Activated CD8-positive, alpha-beta memory T cell treated with anti-CD3 and anti-CD28 coated beads for 36 hours (primary cell): Measurements from ENCODE around the gene SMAD6. TPM values are rescaled to one million over a fixed set of nuclear protein-coding genes. Genes with fewer than 3 reads are reported as not detected.
"Not testable (repeated sequence)": the region's sequence is repeated elsewhere in the genome, so short reads cannot be mapped to it uniquely, and the experiment has no call there.

ENCODE experiments used
- CTCF ChIA-PET: fragments of 350-600 bp; sonication (Branson Sonifier 250); formaldehyde crosslinking; loops from one replicate; lab custom pipeline; 2021; ENCODE audit warnings: antibody characterized with exemption; lab: Charles Lee
- POLR2A ChIA-PET: fragments of 350-600 bp; sonication (Branson Sonifier 250); formaldehyde crosslinking; loops from one replicate; lab custom pipeline; 2021; ENCODE audit warnings: antibody characterized with exemption; lab: Charles Lee
- total RNA-seq, 2 experiments: library from RNA; stranded (reverse); gene quantifications; one replicate each; pipeline ENCODE4 v1.2.3, GENCODE V29; 2021

The SMAD6 gene
- total RNA-seq, 2 experiments from 2014 or later, result 0.04 TPM

DNA sequence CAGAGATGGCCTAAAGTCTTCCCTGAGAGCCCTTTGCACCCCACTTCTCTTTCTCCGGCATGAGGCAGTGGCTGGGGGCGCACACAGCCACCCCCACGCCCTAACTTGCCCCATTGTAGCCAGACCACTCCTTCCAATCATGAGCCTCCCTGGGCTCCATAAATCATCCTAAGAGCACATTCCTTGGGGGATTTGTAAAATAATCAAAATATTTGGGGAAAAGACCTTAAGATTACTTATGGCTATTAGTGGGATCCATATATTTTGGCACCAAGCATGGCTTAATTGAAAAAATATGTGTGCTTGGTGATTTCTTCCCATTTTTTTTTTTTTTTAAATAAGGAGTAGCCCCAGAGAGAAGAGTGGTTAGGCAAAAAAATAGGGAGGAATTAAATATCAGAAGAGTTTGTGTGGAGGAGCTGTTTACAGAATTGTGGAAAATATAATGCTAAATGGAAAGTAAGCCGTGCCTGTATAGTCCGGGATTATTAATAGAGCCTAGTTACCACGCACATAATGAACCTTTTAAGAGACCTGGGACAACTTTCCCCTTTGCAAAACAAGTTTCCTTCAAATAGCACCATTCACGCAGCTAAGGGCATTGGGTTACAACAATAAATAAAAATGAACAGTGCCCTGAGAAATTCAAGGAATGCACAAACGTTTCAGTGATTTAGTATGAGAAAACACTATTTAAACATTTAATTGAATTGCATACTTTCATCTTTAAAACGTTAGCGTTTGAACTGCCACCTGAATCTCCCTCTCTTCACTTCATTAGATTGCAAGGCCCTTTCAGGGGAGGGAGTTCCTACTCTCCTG, 46.1 kb downstream of the SMAD6 start:
- ChIA-PET CTCF (no interaction called here), POLR2A (no interaction called here)

DNA sequence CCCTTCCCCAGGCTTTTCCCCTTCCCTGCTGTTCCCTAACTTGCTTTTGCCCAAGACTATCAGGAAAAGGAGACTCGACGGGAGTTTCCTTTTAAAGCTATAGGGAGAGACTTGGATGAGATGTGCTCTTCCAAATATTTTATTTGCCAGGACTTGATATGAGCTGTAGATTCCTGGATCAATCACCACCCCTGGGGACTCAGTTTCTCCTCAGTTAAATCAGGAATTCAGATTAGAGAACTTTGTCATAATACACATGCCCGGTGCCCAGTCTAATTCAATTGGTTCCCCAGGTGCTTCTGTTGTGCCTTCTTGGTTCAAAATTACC, 46.6 kb downstream of the SMAD6 start:
- CTCF ChIA-PET, result no interaction called here
- POLR2A ChIA-PET, result no interaction called here

DNA sequence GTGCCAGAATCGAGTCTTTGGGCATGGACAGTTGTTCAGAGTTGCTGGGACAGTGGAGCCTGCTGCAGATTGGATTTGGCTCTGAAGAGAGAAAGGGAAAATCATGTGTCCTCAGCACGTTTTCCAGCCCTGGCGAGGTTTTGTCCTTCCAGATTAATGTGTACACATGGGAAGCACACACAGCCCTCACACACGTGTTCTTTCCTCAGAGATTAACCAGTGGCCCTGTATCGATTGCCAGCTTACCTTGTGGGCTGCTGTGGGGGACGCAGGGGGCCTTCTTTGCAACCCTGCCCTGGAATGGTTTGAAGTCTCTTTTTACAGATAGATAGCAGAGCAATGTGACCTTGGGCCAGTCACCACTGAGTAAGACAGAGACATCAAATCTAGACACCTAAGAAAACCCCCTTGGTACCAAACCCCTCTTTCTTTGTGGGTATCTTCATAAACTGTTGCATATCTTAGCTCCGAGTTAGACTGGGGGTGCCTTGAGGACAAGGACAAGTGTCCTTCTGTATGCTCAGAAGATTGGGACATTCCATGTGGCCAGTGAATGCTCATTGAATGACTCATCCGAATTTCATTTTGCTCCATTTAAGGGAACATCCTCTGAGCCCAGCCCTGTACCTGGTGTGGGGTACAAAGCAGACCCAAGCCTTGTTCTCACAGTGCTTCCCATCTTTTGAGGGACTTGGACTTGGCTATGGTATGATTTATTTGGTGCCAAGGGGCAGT, 48.0 kb downstream of the SMAD6 start:
- ChIA-PET POLR2A (no interaction called here), CTCF (no interaction called here)

DNA sequence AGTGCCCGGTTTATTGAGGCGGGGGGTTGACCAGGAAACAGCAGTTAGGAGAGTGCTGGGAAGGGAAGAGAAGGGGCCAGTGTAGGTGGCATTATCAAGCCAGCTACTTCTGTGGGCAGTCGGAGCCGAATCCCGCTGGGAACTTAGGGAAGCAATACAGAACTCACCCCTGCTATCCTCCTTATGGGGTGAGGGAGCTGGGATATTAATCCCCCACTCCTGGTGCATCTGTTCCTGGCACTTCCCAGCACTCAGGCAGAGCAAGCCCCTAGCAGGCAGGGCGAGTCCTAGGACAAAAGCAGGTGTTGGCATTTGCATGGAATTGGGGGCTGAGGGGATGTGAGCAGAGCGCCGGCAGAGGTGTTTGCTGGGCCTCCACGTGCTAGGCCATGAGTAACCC, 48.6 kb downstream of the SMAD6 start:
- ChIA-PET CTCF (no interaction called here), POLR2A (no interaction called here)

DNA sequence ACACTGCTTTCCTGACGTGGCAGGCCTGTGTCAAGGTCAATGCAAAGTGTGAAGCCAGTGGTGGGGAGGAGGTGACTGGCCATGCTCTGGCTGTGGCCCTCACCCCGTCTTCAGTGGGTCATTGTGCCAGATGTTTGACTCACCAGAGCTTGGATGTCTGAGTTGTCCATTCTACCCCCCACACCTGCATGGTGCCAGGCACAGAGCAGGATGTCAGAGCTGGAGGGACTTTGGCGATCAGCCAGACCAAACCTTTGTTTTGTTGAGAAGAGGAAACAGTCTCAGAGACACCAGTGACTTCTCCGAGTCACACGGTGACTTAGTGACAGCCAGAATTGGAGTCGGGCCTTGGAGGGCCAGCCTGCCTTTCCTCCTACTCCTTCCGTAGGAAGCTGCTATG, 49.5 kb downstream of the SMAD6 start:
- CTCF ChIA-PET, result no interaction called here

DNA sequence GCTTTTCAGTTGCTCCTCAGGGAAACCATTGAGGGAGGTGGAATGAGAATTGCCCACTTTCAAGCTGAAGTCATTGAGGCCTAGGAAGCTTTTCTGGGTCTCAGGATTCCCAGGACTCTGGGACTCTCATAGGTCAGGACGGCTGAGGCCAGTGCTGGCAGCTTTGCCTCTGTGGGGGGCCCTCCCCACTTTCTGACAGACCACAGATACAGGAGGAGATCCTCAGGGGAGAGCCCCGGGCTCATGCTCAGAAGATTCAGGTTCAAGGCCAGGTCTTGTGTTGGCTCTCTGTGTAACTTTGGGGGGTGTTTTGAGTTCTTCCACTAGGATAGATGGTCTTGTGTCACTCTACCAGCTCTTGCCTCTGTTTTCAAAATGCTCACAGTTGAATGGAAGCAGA, 50.0 kb downstream of the SMAD6 start:
- POLR2A ChIA-PET, result interaction anchor here (0.6 to 0.7 kb wide), 2 partner anchors 62 to 133 kb away, joined by 4 read pairs; no protein-coding TSS in a partner anchor
- CTCF ChIA-PET, result no interaction called here

More for the DNA sequence above, 49.5 kb downstream of the SMAD6 start:
- POLR2A ChIA-PET, result interaction anchor here (0.7 kb wide), 1 partner anchor 62 kb away, joined by 4 read pairs; no protein-coding TSS in a partner anchor

DNA sequence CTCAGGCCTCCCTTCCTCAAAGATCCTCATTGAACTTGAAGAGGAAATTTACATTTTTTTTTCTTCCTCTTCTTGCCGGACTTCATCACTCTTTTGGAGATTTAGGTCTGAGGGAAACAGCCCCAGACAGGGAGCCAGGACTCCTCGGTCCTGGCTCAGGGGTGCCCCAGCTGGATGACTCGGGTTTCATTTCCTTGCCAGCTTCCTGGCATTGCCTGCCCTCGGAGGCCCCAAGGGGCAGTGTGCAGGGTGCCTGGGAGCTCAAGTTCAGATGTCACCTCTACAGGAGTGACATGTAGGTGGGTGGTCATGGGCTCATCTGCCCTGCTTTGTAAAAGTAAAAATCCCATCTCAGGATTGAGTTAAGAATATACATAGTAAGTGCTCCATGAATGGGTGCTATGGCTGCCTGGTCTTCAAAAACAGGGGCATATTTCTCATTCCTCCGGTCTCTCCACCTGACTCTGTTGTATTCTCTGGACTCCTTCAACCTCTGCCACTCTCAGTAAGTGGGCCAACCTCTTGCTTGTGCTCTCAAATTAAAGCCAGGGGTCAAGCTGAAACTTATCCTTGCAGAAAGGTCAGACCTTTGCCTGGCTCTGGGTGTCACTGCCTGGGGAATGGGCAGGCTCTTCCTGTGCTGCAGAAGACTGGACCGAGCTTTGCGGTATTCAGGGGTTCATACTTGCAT, 51.8 kb downstream of the SMAD6 start:
- POLR2A ChIA-PET, result no interaction called here
- CTCF ChIA-PET, result no interaction called here

DNA sequence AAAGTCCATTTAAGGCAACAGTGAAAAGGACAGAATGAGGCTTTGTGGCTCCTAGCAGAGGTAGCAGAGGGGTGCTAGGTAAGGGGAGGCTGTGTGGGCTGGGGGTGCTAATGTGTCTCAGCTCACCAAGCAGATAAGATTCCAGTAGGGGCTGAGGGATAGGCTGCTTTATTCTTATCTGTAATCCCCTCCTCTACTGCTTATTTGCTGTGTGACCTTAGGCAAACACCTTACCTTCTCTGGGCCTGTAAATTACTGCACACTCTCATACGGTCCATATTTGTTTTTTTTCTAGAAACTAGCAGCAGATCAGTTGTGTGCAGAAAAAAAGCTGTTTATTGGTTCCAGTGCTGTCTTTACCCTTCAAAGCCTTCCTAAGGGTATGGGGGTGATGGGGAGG, 52.8 kb downstream of the SMAD6 start:
- POLR2A ChIA-PET, result no interaction called here
- CTCF ChIA-PET, result no interaction called here

DNA sequence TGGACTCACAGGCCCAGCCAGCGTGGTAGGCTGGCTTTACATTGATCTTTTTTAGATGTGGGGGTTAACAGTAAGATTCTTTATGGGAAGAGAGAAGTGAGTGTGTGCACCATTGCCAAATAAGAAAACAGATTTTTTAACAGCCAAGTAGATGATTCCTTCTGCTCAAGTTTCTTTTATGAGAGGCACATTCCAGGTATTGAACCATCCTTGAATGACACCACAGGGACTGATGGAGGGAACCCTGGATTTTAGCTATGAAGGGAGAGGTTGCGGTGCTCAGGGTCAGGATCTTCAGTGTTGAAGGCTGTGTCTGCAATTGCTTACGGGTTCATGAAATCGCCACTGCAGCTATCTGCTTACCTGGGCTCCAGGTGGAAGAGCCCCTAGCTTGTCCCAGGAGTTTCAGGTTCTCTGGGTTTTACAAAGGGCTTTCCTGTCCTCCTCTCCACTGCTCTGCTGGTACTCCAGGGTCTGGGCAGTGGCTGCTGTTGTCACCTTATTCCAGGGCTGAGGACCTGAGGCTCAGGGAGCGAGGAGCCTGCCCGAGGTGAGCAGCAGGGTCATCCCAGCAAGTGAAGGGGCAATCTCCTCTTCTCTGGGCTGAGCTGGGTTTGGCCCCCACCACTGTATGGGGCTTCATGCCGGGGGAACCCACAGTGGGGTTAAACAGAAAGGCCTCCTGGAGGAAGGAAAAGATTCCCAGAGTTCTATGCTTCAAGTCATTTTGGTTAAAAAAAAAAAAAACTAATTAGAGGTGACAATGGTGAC, 53.4 kb downstream of the SMAD6 start:
- ChIA-PET CTCF (no interaction called here), POLR2A (no interaction called here)

DNA sequence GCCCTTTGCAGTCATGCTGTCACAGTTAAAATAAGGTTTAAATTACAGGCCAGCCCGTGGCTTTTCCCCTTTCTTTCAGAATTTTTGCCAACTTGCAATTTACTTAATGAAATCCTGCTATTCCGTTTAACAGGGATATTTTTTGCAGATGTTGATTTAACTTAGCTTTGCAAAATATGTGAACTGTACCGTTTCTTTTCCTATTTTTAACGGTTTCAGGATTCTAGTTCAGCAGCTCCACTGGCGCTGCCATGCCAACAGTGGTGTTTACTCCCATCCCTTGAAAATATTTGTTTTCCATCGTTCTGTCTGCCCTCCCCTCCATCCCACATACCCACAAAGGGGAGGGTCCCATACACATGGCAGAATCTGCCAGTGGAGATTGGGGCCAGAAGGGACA, 54.3 kb downstream of the SMAD6 start:
- POLR2A ChIA-PET, result no interaction called here
- CTCF ChIA-PET, result no interaction called here

DNA sequence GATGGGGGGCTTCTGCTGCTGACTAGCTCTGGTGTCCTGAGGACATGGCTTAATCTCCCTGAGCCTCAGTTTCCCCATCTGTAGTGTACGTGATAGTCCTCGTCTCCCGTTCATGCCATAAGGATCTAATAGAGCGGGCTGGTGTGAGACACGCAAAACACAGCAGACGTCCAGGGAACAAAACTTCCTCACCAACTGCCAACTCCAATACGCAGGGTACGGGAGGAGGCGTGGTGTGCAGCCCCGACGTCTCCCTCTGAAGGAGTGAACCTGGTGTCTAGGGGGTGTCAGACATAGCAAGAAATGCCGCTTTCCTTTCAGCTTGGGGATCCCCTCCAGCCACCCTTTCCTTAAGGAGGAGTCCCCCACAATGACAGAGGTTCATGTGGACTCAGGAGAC, 55.0 kb downstream of the SMAD6 start:
- POLR2A ChIA-PET, result no interaction called here
- CTCF ChIA-PET, result interaction anchor here (0.6 kb wide), 1 partner anchor 1823 kb away, joined by 3 read pairs; no protein-coding TSS in a partner anchor

DNA sequence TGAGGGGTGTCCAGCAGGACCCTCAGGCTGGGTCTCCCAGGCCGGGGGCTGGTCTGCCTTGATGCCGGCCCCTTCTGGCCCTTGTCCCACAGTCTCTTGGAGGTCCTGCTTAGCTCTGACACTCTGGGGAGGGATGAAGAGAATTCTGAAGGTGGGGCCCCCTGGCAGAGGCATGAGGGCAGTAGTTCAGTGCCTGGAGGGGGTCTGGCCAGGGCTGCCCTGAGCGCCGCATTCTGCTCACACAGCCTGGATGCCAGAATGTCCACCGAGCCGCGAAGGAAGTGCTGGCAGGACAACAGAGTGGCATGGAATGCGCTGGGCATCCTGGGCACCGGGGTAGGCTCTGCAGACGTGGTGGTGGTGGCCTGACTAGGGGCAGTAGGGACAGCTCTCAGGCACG, 55.5 kb downstream of the SMAD6 start:
- ChIA-PET POLR2A (no interaction called here), CTCF (no interaction called here)

DNA sequence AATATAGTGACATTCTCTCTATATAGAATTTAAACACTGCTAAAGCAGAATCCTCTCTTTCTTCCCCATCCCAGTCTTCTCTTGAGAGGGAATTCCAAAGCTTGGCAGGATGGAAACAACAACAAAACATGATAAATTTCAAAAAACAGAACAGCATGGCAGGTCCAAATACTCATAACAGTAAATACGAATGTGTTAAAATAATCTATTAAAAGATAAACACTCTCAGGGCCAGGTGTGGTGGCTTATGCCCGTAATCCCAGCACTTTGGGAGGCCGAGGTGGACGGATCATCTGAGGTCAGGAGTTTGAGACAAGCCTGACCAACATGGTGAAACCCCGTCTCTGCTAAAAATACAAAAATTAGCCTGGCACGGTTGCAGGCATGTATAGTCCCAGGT, 56.2 kb downstream of the SMAD6 start:
- POLR2A ChIA-PET, CTCF ChIA-PET: not testable (repeated sequence)

DNA sequence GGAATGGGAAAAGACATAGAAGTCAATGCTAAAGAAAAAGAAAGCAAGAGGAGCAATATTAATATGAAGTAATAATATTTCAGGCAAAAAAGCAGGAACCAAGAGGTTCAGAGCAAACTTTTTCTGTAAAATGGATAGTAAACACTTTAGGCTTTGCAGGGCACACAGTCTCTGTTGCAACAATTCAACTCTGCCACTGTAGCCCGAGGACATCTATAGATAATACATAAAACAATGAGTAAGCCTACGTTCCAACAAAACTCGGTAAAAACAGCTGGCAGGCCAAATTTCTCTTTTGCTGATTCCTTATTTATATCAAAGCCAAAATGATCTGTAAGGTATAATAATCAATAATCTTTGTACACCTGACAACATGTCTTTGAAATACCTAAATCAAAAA, 56.8 kb downstream of the SMAD6 start:
- ChIA-PET POLR2A (no interaction called here), CTCF (no interaction called here)

DNA sequence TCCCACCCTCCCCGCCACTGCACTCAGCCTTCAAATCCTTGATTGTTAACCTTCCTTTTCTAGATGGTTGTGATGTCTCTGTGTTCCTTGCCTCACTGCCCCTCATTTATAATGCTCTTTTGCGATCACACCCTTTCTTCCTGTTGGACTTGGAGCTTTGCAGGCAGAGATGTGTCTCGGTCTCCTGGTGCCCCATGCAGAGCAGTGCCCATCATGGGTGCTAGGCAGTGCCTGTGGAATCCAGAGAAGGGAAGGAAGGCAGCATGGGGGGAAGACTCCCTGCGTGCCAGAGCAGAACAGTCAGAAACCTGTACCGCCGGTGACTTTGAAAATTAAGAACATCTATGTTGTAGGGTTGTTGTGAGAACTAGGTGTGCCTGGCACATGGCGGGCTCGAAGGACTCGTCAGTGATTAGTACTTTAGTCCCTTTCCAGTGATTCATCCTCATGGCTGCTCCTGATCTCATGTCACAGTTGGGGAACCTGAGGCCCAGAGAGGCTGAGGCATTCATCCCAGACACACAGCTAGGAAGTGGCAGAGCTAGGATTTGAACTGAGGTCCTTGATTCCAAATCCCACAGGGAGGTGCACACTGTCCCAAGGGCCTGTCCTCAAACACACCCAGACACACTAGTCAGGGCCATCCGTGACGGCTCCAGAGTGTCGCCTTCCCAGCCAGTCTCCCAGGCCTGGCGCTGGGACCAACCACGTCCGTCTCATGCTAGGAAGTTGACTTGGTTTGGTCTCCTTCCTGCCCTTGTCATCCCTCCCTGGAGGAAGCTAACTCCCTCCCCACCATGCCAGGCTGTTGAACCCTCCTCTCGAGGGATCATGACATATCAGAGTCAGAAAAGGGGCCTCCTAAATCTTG, 58.3 kb downstream of the SMAD6 start:
- ChIA-PET POLR2A (no interaction called here), CTCF (no interaction called here)

DNA sequence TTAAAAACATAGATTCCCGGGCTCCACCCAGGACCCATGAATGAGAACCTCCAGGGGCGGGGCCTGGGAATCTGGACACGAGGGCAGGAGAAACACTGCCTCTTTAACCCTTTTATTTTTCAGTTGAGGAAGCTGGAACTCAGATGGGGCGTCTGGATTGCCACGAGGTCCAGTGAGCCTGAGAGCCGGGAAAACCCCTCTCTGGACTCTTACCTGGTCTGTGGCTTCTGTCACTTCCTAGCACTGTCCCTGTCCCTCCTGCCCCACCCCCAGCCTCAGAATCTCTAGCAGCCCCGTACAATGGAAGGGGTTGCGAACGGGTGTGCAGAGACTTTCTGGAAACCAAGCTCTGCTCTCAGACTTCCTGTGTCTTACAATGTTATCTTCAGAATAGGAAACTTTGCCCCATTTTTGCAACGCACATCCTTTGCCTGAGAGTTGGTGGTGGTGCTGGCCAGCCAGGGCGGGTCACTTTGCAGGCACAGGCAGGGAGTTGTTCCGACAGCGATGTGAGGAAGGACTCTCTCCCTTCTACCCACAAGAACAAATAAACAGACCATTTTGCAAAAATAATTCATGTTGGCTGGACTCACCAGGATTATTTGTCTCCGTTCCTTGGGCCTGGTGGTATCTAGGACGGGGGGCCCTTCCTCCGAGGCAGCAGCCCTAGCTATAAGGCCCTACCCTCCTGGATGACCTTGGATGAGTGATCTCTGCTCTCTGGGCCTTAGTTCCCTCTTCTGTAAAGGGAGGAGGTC, 59.1 kb downstream of the SMAD6 start:
- ChIA-PET CTCF (no interaction called here), POLR2A (no interaction called here)

DNA sequence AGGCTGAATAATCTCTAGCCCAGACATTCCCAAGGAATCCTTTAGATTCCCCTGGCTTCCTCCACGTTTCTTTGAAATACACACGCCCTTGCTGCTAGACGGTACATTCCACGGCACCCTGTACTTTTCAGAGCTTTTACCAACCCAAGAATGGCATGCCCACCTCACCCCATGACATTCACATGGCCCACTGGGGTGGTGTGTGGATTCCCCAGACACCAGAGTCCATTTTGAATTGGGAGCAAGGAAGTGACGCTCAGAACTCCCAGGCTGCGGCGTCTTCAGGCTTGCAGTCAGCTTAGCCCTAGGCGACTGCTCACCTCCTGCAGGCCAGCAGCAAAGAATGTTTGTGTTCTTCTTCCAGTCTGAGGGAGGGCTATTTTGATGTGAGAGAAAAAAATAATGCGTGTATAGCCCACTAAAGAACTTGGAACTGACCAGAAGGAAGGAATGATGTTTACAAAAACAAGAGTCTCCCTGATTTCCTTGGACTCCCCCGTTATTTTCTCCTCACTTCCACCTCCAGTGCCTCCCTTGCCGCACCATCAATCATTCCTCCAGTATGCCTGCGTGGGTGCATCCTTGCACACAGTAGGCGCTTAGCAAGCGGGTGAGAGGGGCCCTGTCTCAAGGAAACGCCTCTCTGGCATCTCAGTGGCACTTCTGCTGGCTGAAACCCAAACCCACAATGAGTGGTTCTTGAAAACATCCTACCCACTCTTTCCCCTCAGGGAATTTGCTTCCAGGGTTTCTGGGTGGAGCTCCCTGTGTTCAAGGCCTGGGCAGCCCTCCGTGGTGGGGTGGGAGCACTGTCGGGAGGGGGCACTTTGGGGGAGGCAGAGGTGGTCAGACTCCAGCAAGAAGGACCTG, 59.9 kb downstream of the SMAD6 start:
- CTCF ChIA-PET, result no interaction called here

More for the DNA sequence above, 59.9 kb downstream of the SMAD6 start:
- POLR2A ChIA-PET, result no interaction called here
